ENCODE measurements around the gene CAMSAP3. TPM values are rescaled to one million over a fixed set of nuclear protein-coding genes. Genes with fewer than 3 reads are reported as not detected.

The CAMSAP3 gene
- total RNA-seq, 1 donor from 2014 or later: 4.1 TPM

GRCh38 chr19:7631577-7631976 lies 35.9 kb downstream of the CAMSAP3 start:
- FAIRE-seq (no peak), DNase-seq (ENCODE audit: low read depth) (no peak)
- Histone ChIP-seq H3K27ac (ENCODE audit: low read depth, low read length) (no peak overlapping the region), H3K9me3 (ENCODE audit: insufficient read depth, low read depth, low read length) (no peaks in the 10 kb centered on the region), H3K4me1 (ENCODE audit: insufficient read depth, low read length) (peaks cover 13% of the 10 kb centered on the region), H2AFZ (ENCODE audit: low read depth, low read length) (no peak overlapping the region), H4K20me1 (ENCODE audit: insufficient read depth, low read length) (peaks cover 11% of the 10 kb centered on the region), H3K27me3 (ENCODE audit: insufficient read depth, low read length) (peaks cover 10% of the 10 kb centered on the region), H3K4me2 (ENCODE audit: low read length) (no peak overlapping the region), H3K9ac (ENCODE audit: low read length) (no peak overlapping the region), H3K4me3 (ENCODE audit: insufficient read depth, low read depth, low read length) (no peak overlapping the region), H3K79me2 (ENCODE audit: insufficient read depth, low read length) (peaks cover 52% of the 10 kb centered on the region), H3K36me3 (ENCODE audit: insufficient read depth, low read length) (no peaks in the 10 kb centered on the region)
- H3K9me3 Mint-ChIP-seq (ENCODE audit: unreplicated experiment): peaks cover 1% of the 10 kb centered on the region
- H3K36me3 Mint-ChIP-seq (ENCODE audit: low read depth, unreplicated experiment): peaks cover 5% of the 10 kb centered on the region
- H3K27ac Mint-ChIP-seq (ENCODE audit: unreplicated experiment): no peak overlapping the region
- H3K4me3 Mint-ChIP-seq (ENCODE audit: unreplicated experiment): peak overlapping the region; percentile 23
- H3K4me1 Mint-ChIP-seq (ENCODE audit: low read depth, unreplicated experiment): peaks cover 14% of the 10 kb centered on the region
- TF ChIP-seq CTCF (IDR thresholded peaks at IDR 0.05; ENCODE audit: insufficient read depth, low read depth, low read length) (no peak), EZH2 (IDR thresholded peaks at IDR 0.05; ENCODE audit: insufficient read depth, low read length) (no peak)
- H3K27me3 Mint-ChIP-seq (ENCODE audit: low read depth, unreplicated experiment): peaks cover 7% of the 10 kb centered on the region

- H3K4me2 ChIP-seq (ENCODE audit: low read length): no peak overlapping the region
- H4K20me1 ChIP-seq (ENCODE audit: insufficient read depth, low read length): peaks cover 4% of the 10 kb centered on the region
- no peak overlapping the region for H3K4me3 ChIP-seq (ENCODE audit: insufficient read depth, low read depth, low read length)
- H3K27ac Mint-ChIP-seq (ENCODE audit: unreplicated experiment): no peak overlapping the region
- no peak for DNase-seq (ENCODE audit: low read depth)
- H3K36me3 Mint-ChIP-seq (ENCODE audit: low read depth, unreplicated experiment): peaks cover 1% of the 10 kb centered on the region
- H3K9me3 ChIP-seq (ENCODE audit: insufficient read depth, low read depth, low read length): no peaks in the 10 kb centered on the region
- FAIRE-seq: no peak
- no peak overlapping the region for H3K27ac ChIP-seq (ENCODE audit: low read depth, low read length)
- TF ChIP-seq CTCF (IDR thresholded peaks at IDR 0.05; ENCODE audit: insufficient read depth, low read depth, low read length) (no peak), EZH2 (IDR thresholded peaks at IDR 0.05; ENCODE audit: insufficient read depth, low read length) (no peak)
- H3K4me3 Mint-ChIP-seq (ENCODE audit: unreplicated experiment): no peak overlapping the region
- no peak overlapping the region for H3K9ac ChIP-seq (ENCODE audit: low read length)
- H3K27me3 Mint-ChIP-seq (ENCODE audit: low read depth, unreplicated experiment): peaks cover 7% of the 10 kb centered on the region
- no peaks in the 10 kb centered on the region for H3K36me3 ChIP-seq (ENCODE audit: insufficient read depth, low read length)
- H3K4me1 ChIP-seq (ENCODE audit: insufficient read depth, low read length): peaks cover 13% of the 10 kb centered on the region
- peaks cover 1% of the 10 kb centered on the region for H3K9me3 Mint-ChIP-seq (ENCODE audit: unreplicated experiment)
- peaks cover 42% of the 10 kb centered on the region for H3K79me2 ChIP-seq (ENCODE audit: insufficient read depth, low read length)
- H3K27me3 ChIP-seq (ENCODE audit: insufficient read depth, low read length): peaks cover 11% of the 10 kb centered on the region
- no peak overlapping the region for H2AFZ ChIP-seq (ENCODE audit: low read depth, low read length)
- peaks cover 14% of the 10 kb centered on the region for H3K4me1 Mint-ChIP-seq (ENCODE audit: low read depth, unreplicated experiment)
These were observed 36.9 kb downstream of the CAMSAP3 start for GRCh38 chr19:7632340-7633203.

- H3K4me2 ChIP-seq (ENCODE audit: low read length): no peak within 1 kb of the TSS
- Mint-ChIP-seq H3K4me1 (ENCODE audit: low read depth, unreplicated experiment) (peaks cover 8% of the 10 kb centered on the region), H3K27ac (ENCODE audit: unreplicated experiment) (no peak within 1 kb of the TSS), H3K36me3 (ENCODE audit: low read depth, unreplicated experiment) (peaks cover 1% of the 10 kb centered on the region), H3K4me3 (ENCODE audit: unreplicated experiment) (no peak within 1 kb of the TSS), H3K27me3 (ENCODE audit: low read depth, unreplicated experiment) (peaks cover 7% of the 10 kb centered on the region), H3K9me3 (ENCODE audit: unreplicated experiment) (no peaks in the 10 kb centered on the region)
- no peaks in the 10 kb centered on the region for H3K36me3 ChIP-seq (ENCODE audit: insufficient read depth, low read length)
- H3K79me2 ChIP-seq (ENCODE audit: insufficient read depth, low read length): peaks cover 31% of the 10 kb centered on the region
- H3K9ac ChIP-seq (ENCODE audit: low read length): no peak within 1 kb of the TSS
- H3K9me3 ChIP-seq (ENCODE audit: insufficient read depth, low read depth, low read length): no peaks in the 10 kb centered on the region
- FAIRE-seq (no peak), DNase-seq (ENCODE audit: low read depth) (no peak)
- H4K20me1 ChIP-seq (ENCODE audit: insufficient read depth, low read length): no peaks in the 10 kb centered on the region
- TF ChIP-seq CTCF (IDR thresholded peaks at IDR 0.05; ENCODE audit: insufficient read depth, low read depth, low read length) (no peak), EZH2 (IDR thresholded peaks at IDR 0.05; ENCODE audit: insufficient read depth, low read length) (no peak)
- no peak within 1 kb of the TSS for H3K4me3 ChIP-seq (ENCODE audit: insufficient read depth, low read depth, low read length)
- H3K27me3 ChIP-seq (ENCODE audit: insufficient read depth, low read length): peaks cover 13% of the 10 kb centered on the region
- H2AFZ ChIP-seq (ENCODE audit: low read depth, low read length): no peak within 1 kb of the TSS
- H3K27ac ChIP-seq (ENCODE audit: low read depth, low read length): no peak within 1 kb of the TSS
- peaks cover 8% of the 10 kb centered on the region for H3K4me1 ChIP-seq (ENCODE audit: insufficient read depth, low read length)
These were observed 38.0 kb downstream of the CAMSAP3 start, which contains the start of gene PCP2 for GRCh38 chr19:7633698-7634097. TSS of gene PCP2 (minus strand) at chr19:7633719. CDS start at chr19:7633457, 262 bp downstream.

Data from astrocyte (in vitro differentiated cells and primary cell).